Measurements from ENCODE around the gene ARHGEF2.

The ARHGEF2 gene

GRCh38 chr1:156009404-156009803 lies 31.1 kb upstream of the ARHGEF2 start:
- Histone ChIP-seq H3K36me3 (ENCODE audit: control insufficient read depth, insufficient read depth, low read length) (peaks cover 22% of the 10 kb centered on the region; the same call in 1 of the 2 replicates), H3K4me1 (ENCODE audit: control insufficient read depth, insufficient read depth, low read length) (no peaks in the 10 kb centered on the region), H3K9me3 (ENCODE audit: control insufficient read depth, insufficient read depth, low read length) (no peaks in the 10 kb centered on the region), H3K4me3 (ENCODE audit: low read length) (no peak overlapping the region), H3K27me3 (ENCODE audit: control insufficient read depth, insufficient read depth, low read length) (no peaks in the 10 kb centered on the region), H3K27ac (ENCODE audit: low read length) (no peak overlapping the region)
- WGBS (ENCODE audit: insufficient coverage, insufficient read length), result no CpG with 5 or more reads among the region's 3 CpGs
- DNase-seq (ENCODE audit: low read depth, low spot score), result no peak

- H3K27me3 ChIP-seq (ENCODE audit: control insufficient read depth, insufficient read depth, low read length), result no peaks in the 10 kb centered on the region
- peaks cover 19% of the 10 kb centered on the region; the same call in 1 of the 2 replicates for H3K36me3 ChIP-seq (ENCODE audit: control insufficient read depth, insufficient read depth, low read length)
- H3K4me1 ChIP-seq (ENCODE audit: control insufficient read depth, insufficient read depth, low read length), result no peaks in the 10 kb centered on the region
- no peak overlapping the region for H3K27ac ChIP-seq (ENCODE audit: low read length)
- no peak overlapping the region for H3K4me3 ChIP-seq (ENCODE audit: low read length)
- no peak for DNase-seq (ENCODE audit: low read depth, low spot score)
- WGBS (ENCODE audit: insufficient coverage, insufficient read length), result no CpG with 5 or more reads among the region's 7 CpGs
- H3K9me3 ChIP-seq (ENCODE audit: control insufficient read depth, insufficient read depth, low read length), result no peaks in the 10 kb centered on the region
Measured at GRCh38 chr1:156006666-156007376, 28.5 kb upstream of the ARHGEF2 start.

GRCh38 chr1:156004843-156005584 lies 26.7 kb upstream of the ARHGEF2 start:
- Histone ChIP-seq H3K27ac (ENCODE audit: low read length) (no peak overlapping the region), H3K27me3 (ENCODE audit: control insufficient read depth, insufficient read depth, low read length) (no peaks in the 10 kb centered on the region), H3K4me1 (ENCODE audit: control insufficient read depth, insufficient read depth, low read length) (no peaks in the 10 kb centered on the region), H3K9me3 (ENCODE audit: control insufficient read depth, insufficient read depth, low read length) (no peaks in the 10 kb centered on the region), H3K4me3 (ENCODE audit: low read length) (no peak overlapping the region), H3K36me3 (ENCODE audit: control insufficient read depth, insufficient read depth, low read length) (peaks cover 5% of the 10 kb centered on the region; the same call in 1 of the 2 replicates)
- no CpG with 5 or more reads among the region's 4 CpGs for WGBS (ENCODE audit: insufficient coverage, insufficient read length)
- no peak for DNase-seq (ENCODE audit: low read depth, low spot score)

- Histone ChIP-seq H3K27me3 (ENCODE audit: control insufficient read depth, insufficient read depth, low read length) (no peaks in the 10 kb centered on the region), H3K4me1 (ENCODE audit: control insufficient read depth, insufficient read depth, low read length) (no peaks in the 10 kb centered on the region), H3K4me3 (ENCODE audit: low read length) (no peak overlapping the region), H3K27ac (ENCODE audit: low read length) (no peak overlapping the region), H3K9me3 (ENCODE audit: control insufficient read depth, insufficient read depth, low read length) (no peaks in the 10 kb centered on the region), H3K36me3 (ENCODE audit: control insufficient read depth, insufficient read depth, low read length) (no peaks in the 10 kb centered on the region)
- WGBS (ENCODE audit: insufficient coverage, insufficient read length), result no CpG with 5 or more reads among the region's 2 CpGs
- no peak for DNase-seq (ENCODE audit: low read depth, low spot score)
Measured at GRCh38 chr1:156003923-156004188, 25.5 kb upstream of the ARHGEF2 start.

- no peaks in the 10 kb centered on the region for H3K4me1 ChIP-seq (ENCODE audit: control insufficient read depth, insufficient read depth, low read length)
- no peak overlapping the region for H3K4me3 ChIP-seq (ENCODE audit: low read length)
- no CpG with 5 or more reads among the region's 3 CpGs for WGBS (ENCODE audit: insufficient coverage, insufficient read length)
- H3K9me3 ChIP-seq (ENCODE audit: control insufficient read depth, insufficient read depth, low read length), result no peaks in the 10 kb centered on the region
- H3K27ac ChIP-seq (ENCODE audit: low read length), result no peak overlapping the region
- DNase-seq (ENCODE audit: low read depth, low spot score), result no peak
- H3K36me3 ChIP-seq (ENCODE audit: control insufficient read depth, insufficient read depth, low read length), result no peaks in the 10 kb centered on the region
- H3K27me3 ChIP-seq (ENCODE audit: control insufficient read depth, insufficient read depth, low read length), result no peaks in the 10 kb centered on the region
Measured at GRCh38 chr1:156002188-156002911, 24.0 kb upstream of the ARHGEF2 start.

- H3K27me3 ChIP-seq (ENCODE audit: control insufficient read depth, insufficient read depth, low read length), result no peaks in the 10 kb centered on the region
- no peaks in the 10 kb centered on the region for H3K9me3 ChIP-seq (ENCODE audit: control insufficient read depth, insufficient read depth, low read length)
- no peaks in the 10 kb centered on the region for H3K36me3 ChIP-seq (ENCODE audit: control insufficient read depth, insufficient read depth, low read length)
- no peak overlapping the region for H3K27ac ChIP-seq (ENCODE audit: low read length)
- H3K4me1 ChIP-seq (ENCODE audit: control insufficient read depth, insufficient read depth, low read length), result no peaks in the 10 kb centered on the region
- H3K4me3 ChIP-seq (ENCODE audit: low read length), result no peak overlapping the region
- no peak for DNase-seq (ENCODE audit: low read depth, low spot score)
- no CpG with 5 or more reads among the region's 4 CpGs for WGBS (ENCODE audit: insufficient coverage, insufficient read length)
Measured at GRCh38 chr1:156001662-156002171, 23.4 kb upstream of the ARHGEF2 start.

GRCh38 chr1:156001021-156001661 lies 22.8 kb upstream of the ARHGEF2 start:
- H3K9me3 ChIP-seq (ENCODE audit: control insufficient read depth, insufficient read depth, low read length), result no peaks in the 10 kb centered on the region

GRCh38 chr1:155999964-156000363 lies 21.6 kb upstream of the ARHGEF2 start:
- H3K27me3 ChIP-seq (ENCODE audit: control insufficient read depth, insufficient read depth, low read length), result no peaks in the 10 kb centered on the region
- DNase-seq (ENCODE audit: low read depth, low spot score), result no peak
- H3K36me3 ChIP-seq (ENCODE audit: control insufficient read depth, insufficient read depth, low read length), result no peaks in the 10 kb centered on the region
- no peaks in the 10 kb centered on the region for H3K4me1 ChIP-seq (ENCODE audit: control insufficient read depth, insufficient read depth, low read length)
- no peaks in the 10 kb centered on the region for H3K9me3 ChIP-seq (ENCODE audit: control insufficient read depth, insufficient read depth, low read length)
- no peak overlapping the region for H3K27ac ChIP-seq (ENCODE audit: low read length)
- H3K4me3 ChIP-seq (ENCODE audit: low read length), result no peak overlapping the region
- no CpG with 5 or more reads among the region's 1 CpG for WGBS (ENCODE audit: insufficient coverage, insufficient read length)

More at GRCh38 chr1:156001021-156001661, 22.8 kb upstream of the ARHGEF2 start:
- Histone ChIP-seq H3K36me3 (ENCODE audit: control insufficient read depth, insufficient read depth, low read length) (no peaks in the 10 kb centered on the region), H3K4me1 (ENCODE audit: control insufficient read depth, insufficient read depth, low read length) (no peaks in the 10 kb centered on the region), H3K4me3 (ENCODE audit: low read length) (no peak overlapping the region), H3K27me3 (ENCODE audit: control insufficient read depth, insufficient read depth, low read length) (no peaks in the 10 kb centered on the region), H3K27ac (ENCODE audit: low read length) (no peak overlapping the region)
- no CpG with 5 or more reads among the region's 10 CpGs for WGBS (ENCODE audit: insufficient coverage, insufficient read length)
- DNase-seq (ENCODE audit: low read depth, low spot score), result no peak

- Histone ChIP-seq H3K27me3 (ENCODE audit: control insufficient read depth, insufficient read depth, low read length) (no peaks in the 10 kb centered on the region), H3K27ac (ENCODE audit: low read length) (no peak overlapping the region), H3K4me1 (ENCODE audit: control insufficient read depth, insufficient read depth, low read length) (no peaks in the 10 kb centered on the region), H3K9me3 (ENCODE audit: control insufficient read depth, insufficient read depth, low read length) (no peaks in the 10 kb centered on the region), H3K4me3 (ENCODE audit: low read length) (no peak overlapping the region), H3K36me3 (ENCODE audit: control insufficient read depth, insufficient read depth, low read length) (no peaks in the 10 kb centered on the region)
- DNase-seq (ENCODE audit: low read depth, low spot score), result no peak
- WGBS (ENCODE audit: insufficient coverage, insufficient read length), result no CpG with 5 or more reads among the region's 2 CpGs
Measured at GRCh38 chr1:155996166-155996565, 17.8 kb upstream of the ARHGEF2 start.

- no peaks in the 10 kb centered on the region for H3K36me3 ChIP-seq (ENCODE audit: control insufficient read depth, insufficient read depth, low read length)
- H3K27ac ChIP-seq (ENCODE audit: low read length), result no peak overlapping the region
- H3K9me3 ChIP-seq (ENCODE audit: control insufficient read depth, insufficient read depth, low read length), result no peaks in the 10 kb centered on the region
- H3K27me3 ChIP-seq (ENCODE audit: control insufficient read depth, insufficient read depth, low read length), result no peaks in the 10 kb centered on the region
- WGBS (ENCODE audit: insufficient coverage, insufficient read length), result no CpG with 5 or more reads among the region's 3 CpGs
- no peak for DNase-seq (ENCODE audit: low read depth, low spot score)
- peaks cover 3% of the 10 kb centered on the region; the same call in 1 of the 2 replicates for H3K4me1 ChIP-seq (ENCODE audit: control insufficient read depth, insufficient read depth, low read length)
- no peak overlapping the region for H3K4me3 ChIP-seq (ENCODE audit: low read length)
Measured at GRCh38 chr1:155993595-155993994, 15.2 kb upstream of the ARHGEF2 start.
